K562 (cell line): ENCODE results near the gene HCFC1R1. TPM values are rescaled to one million over a fixed set of nuclear protein-coding genes. Genes with fewer than 3 reads are reported as not detected.

Experiments
- ATAC-seq: fragments of 200-7000 bp; cut with Tn5 transposase; 3 replicates; pipeline ENCODE4 v1.9.1; 2020; ENCODE audit warnings: moderate library complexity
- BruUV-seq: library from RNA; stranded (reverse); fragments of 400-500 nt; replicated peaks from 2 replicates; lab custom pipeline; 2021; lab: Mats Ljungman, UMichigan
- CTCF ChIA-PET: fragments of 300-600 bp; formaldehyde crosslinking; extraction: SDS; loops from one replicate; lab custom pipeline; 2021; ENCODE audit warnings: low intra/inter-chr PET ratio; lab: Yijun Ruan, JAX
- POLR2A ChIA-PET: fragments of 300-600, 350-650 bp; sonication (Branson Sonifier 250); formaldehyde crosslinking; extraction: SDS; loops from one replicate; lab custom pipeline; 2021; ENCODE audit warnings: antibody characterized with exemption, inconsistent platforms; lab: Yijun Ruan, JAX
- DNase-seq, 4 experiments: peaks; one replicate each; pipeline versions ENCODE4 v3.0.0 to v3.0.0-alpha.2; 2011 to 2018; ENCODE audit warnings: low spot score in 3 of 4, mixed read lengths in 3 of 4; ENCODE audit errors: extremely low read depth in 1 of 4
- FAIRE-seq: peaks from 2 replicates; lab custom pipeline; 2011; peaks lifted over from hg19 to GRCh38; lab: Jason Lieb, UNC
- H2AFZ ChIP-seq: 2 replicates; pipeline ENCODE4 v1.6.0; 2011; ENCODE audit warnings: low read depth, low read length, control low read depth, inconsistent platforms
- H3K27ac ChIP-seq: fragments of 200-600 bp; 3 replicates; pipeline ENCODE4 v1.8.0; 2011; ENCODE audit warnings: low read depth, mild to moderate bottlenecking, control low read depth, inconsistent platforms, low read length, moderate library complexity, mixed read lengths; ENCODE audit errors: extremely low read depth
- H3K27me3 ChIP-seq, 2 experiments: fragments of 300-600 bp in 1 of 2; 2 replicates in 1 of 2; 3 replicates in 1 of 2; pipeline versions ENCODE4 v1.6.0 to v1.8.0; 2011; ENCODE audit warnings: inconsistent platforms in 2 of 2, low read length in 2 of 2, mild to moderate bottlenecking in 1 of 2, mixed read lengths in 1 of 2, moderate library complexity in 1 of 2; ENCODE audit not compliant: control insufficient read depth in 2 of 2, insufficient read depth in 2 of 2
- H3K36me3 ChIP-seq: fragments of 300-600 bp; 3 replicates; pipeline ENCODE4 v1.8.0; 2011; ENCODE audit warnings: mild to moderate bottlenecking, low read length, inconsistent platforms; ENCODE audit not compliant: control insufficient read depth, insufficient read depth
- H3K4me1 ChIP-seq, 2 experiments: fragments of 200-600 bp in 1 of 2; replicated peaks in 1 of 2; 2 replicates in 1 of 2; 3 replicates in 1 of 2; pipeline versions ENCODE4 v1.5.1 to v1.8.0; 2011; ENCODE audit warnings: inconsistent platforms in 2 of 2, low read length in 2 of 2, mild to moderate bottlenecking in 1 of 2, mixed read lengths in 1 of 2, moderate library complexity in 1 of 2; ENCODE audit not compliant: control insufficient read depth in 2 of 2, insufficient read depth in 2 of 2
- H3K4me2 ChIP-seq: 2 replicates; pipeline ENCODE4 v1.6.1; 2011; ENCODE audit warnings: low read length, control low read depth, inconsistent platforms, mixed read lengths; ENCODE audit not compliant: insufficient read depth
- H3K4me3 ChIP-seq: fragments of 200-600 bp; sonication (generic), shearing (Covaris generic); 2 replicates; pipeline ENCODE4 v1.5.1; 2016; ENCODE audit warnings: control low read depth, inconsistent platforms
- H3K79me2 ChIP-seq: fragments of 200-600 bp; 3 replicates; pipeline ENCODE4 v1.8.0; 2011; ENCODE audit warnings: low read length, inconsistent platforms; ENCODE audit not compliant: control insufficient read depth, insufficient read depth
- H3K9ac ChIP-seq, 2 experiments: 2 replicates each; pipeline versions ENCODE4 v1.6.0 to v1.6.1; 2011; ENCODE audit warnings: low read depth in 2 of 2, low read length in 2 of 2, control low read depth in 1 of 2, inconsistent platforms in 1 of 2, mild to moderate bottlenecking in 1 of 2, mixed read lengths in 1 of 2; ENCODE audit not compliant: insufficient read depth in 1 of 2
- H3K9me1 ChIP-seq: one replicate; pipeline ENCODE4 v1.6.0; 2011; ENCODE audit warnings: inconsistent platforms, mild to moderate bottlenecking, low read length, moderate library complexity; ENCODE audit not compliant: control insufficient read depth, insufficient read depth
- H3K9me3 ChIP-seq: replicated peaks from 2 replicates; pipeline ENCODE4 v1.5.1; 2011; ENCODE audit warnings: low read depth, low read length, inconsistent platforms; ENCODE audit not compliant: control insufficient read depth, insufficient read depth
- H4K20me1 ChIP-seq: replicated peaks from 2 replicates; pipeline ENCODE4 v1.6.1; 2011; ENCODE audit warnings: low read length, inconsistent platforms, mixed read lengths; ENCODE audit not compliant: control insufficient read depth, insufficient read depth
- BCOR ChIP-seq: fragments of 450-650 bp; IDR thresholded peaks from 2 replicates; pipeline ENCODE4 v1.6.1; 2016
- CCNT2 ChIP-seq: IDR thresholded peaks from 2 replicates; pipeline ENCODE4 v1.6.1; 2011; ENCODE audit warnings: borderline replicate concordance, low read depth, mild to moderate bottlenecking, moderate library complexity, mixed read lengths, low read length; ENCODE audit not compliant: insufficient read length; ENCODE audit errors: extremely low read depth
- DACH1 ChIP-seq: fragments of 450-650 bp; IDR thresholded peaks from 2 replicates; pipeline ENCODE4 v1.6.1; 2018; ENCODE audit not compliant: partially characterized antibody
- E2F4 ChIP-seq: sonication (generic); formaldehyde crosslinking; IDR thresholded peaks from 2 replicates; pipeline ENCODE4 v1.8.0; 2022; ENCODE audit warnings: mild to moderate bottlenecking, low read depth, missing genetic modification reagents
- EHMT2 ChIP-seq: fragments of 450-650 bp; IDR thresholded peaks from 2 replicates; pipeline ENCODE4 v1.6.1; 2018; ENCODE audit warnings: antibody characterized with exemption
- GABPB2 ChIP-seq: fragments of 250-450 bp; sonication (Bioruptor Pico); conservative IDR thresholded peaks from 2 replicates; pipeline ENCODE4 v1.5.1; 2021; ENCODE audit warnings: mild to moderate bottlenecking
- GTF2E2 ChIP-seq: fragments of 200-800 bp; sonication (Bioruptor generic); IDR thresholded peaks from 2 replicates; pipeline ENCODE4 v1.6.1; 2016; ENCODE audit warnings: missing genetic modification characterization, missing compliant biosample characterization
- GTF3C2 ChIP-seq: IDR thresholded peaks from 3 replicates; pipeline ENCODE4 v1.6.1; 2011; ENCODE audit warnings: borderline replicate concordance, mild to moderate bottlenecking, moderate library complexity; ENCODE audit not compliant: insufficient read length; ENCODE audit errors: extremely low read depth
- HBP1 ChIP-seq: fragments of 450-650 bp; formaldehyde crosslinking; IDR thresholded peaks from 2 replicates; pipeline ENCODE4 v1.4.0; 2022; ENCODE audit warnings: missing genetic modification characterization
- MEF2A ChIP-seq: IDR thresholded peaks from 2 replicates; pipeline ENCODE4 v1.6.1; 2011; ENCODE audit warnings: low read depth, mild to moderate bottlenecking, low read length, moderate library complexity; ENCODE audit not compliant: control insufficient read depth
- PML ChIP-seq: IDR thresholded peaks from 2 replicates; pipeline ENCODE4 v1.6.1; 2012; ENCODE audit warnings: low read length, inconsistent platforms
- RB1 ChIP-seq: fragments of 450-650 bp; IDR thresholded peaks from 2 replicates; pipeline ENCODE4 v1.6.1; 2017; ENCODE audit warnings: low read depth, mild to moderate bottlenecking
- RFX5 ChIP-seq: IDR thresholded peaks from 2 replicates; pipeline ENCODE4 v1.6.1; 2011; ENCODE audit warnings: low read depth, mild to moderate bottlenecking, improper control_type of control experiment, low read length
- SMARCA5 ChIP-seq: fragments of 450-650 bp; IDR thresholded peaks from 2 replicates; pipeline ENCODE4 v1.6.1; 2016
- U2AF2 ChIP-seq: fragments of 200-400 bp; formaldehyde crosslinking; optimal IDR thresholded peaks from 2 replicates; pipeline ENCODE3; 2017; ENCODE audit warnings: low read depth, mild to moderate bottlenecking, low read length
- ZNF444 ChIP-seq: fragments of 250-450 bp; sonication (Bioruptor Pico); IDR thresholded peaks from 2 replicates; pipeline ENCODE4 v1.4.0; 2020; ENCODE audit warnings: mild to moderate bottlenecking, moderate library complexity
- WGBS: fragments of 100-300 bp; shearing (Covaris generic); methylation state at CpG from one replicate; pipeline ENCODE4 v1.1.6; 2016; ENCODE audit warnings: low coverage, mixed read lengths; ENCODE audit not compliant: insufficient coverage; ENCODE audit errors: missing lambda C conversion rate; 5-methylcytosine and 5-hydroxymethylcytosine counted together
- in situ Hi-C: fragments of 300-500 bp; cut with MboI; formaldehyde crosslinking; loops from 4 replicates; pipeline ENCODE4 v1.15.0; 2018; ENCODE audit warnings: inconsistent platforms, mixed read lengths
- intact Hi-C: fragments of 100-400 bp; cut with micrococcal nuclease; formaldehyde crosslinking; loops from 2 replicates; pipeline ENCODE4 v1.14.2; 2022
- polyA plus RNA-seq, 8 experiments: library from polyadenylated mRNA; depleted of rRNA in 4 of 8; stranded (reverse) in 5 of 8; unstranded in 3 of 8; fragments of >200 nt; fragmentation: Nextera tagmentation in 2 of 8; fragmentation: Illumina TruSeq in 1 of 8; extraction: Ambion mirVana in 2 of 8; extraction: Trizol in 1 of 8; gene quantifications; 2 replicates each; pipeline versions ENCODE4 v1.2.1 to v1.2.3, GENCODE V29; 2011 to 2014; ENCODE audit warnings: inconsistent platforms in 1 of 8, missing spikeins in 1 of 8
- total RNA-seq, 7 experiments: library from RNA; depleted of rRNA in 6 of 7; stranded (reverse); fragments of >200 nt in 6 of 7; fragmentation: Illumina TruSeq in 2 of 7; extraction: Trizol in 2 of 7; gene quantifications; 2 replicates each; pipeline versions ENCODE4 v1.2.1 to v1.2.3, GENCODE V29; 2011 to 2021; ENCODE audit warnings: low replicate concordance in 1 of 7

The HCFC1R1 gene
- total and polyA plus RNA-seq, 9 of the 15 experiments (the other 6 are each of a cell fraction or from before 2014, with no cell fraction given): 2.2 to 29.0 (median 11.2) TPM

- no peaks in the 10 kb centered on the region for H3K9me1 ChIP-seq
- H3K9ac ChIP-seq: peak overlapping the region; percentile 40 to 89; a peak in 3 of 4 replicates
- 0 out of 2 replicates have a peak, but pooled peaks cover 3% of the 10 kb centered on the region for H4K20me1 ChIP-seq
- H3K79me2 ChIP-seq: peaks cover 8% of the 10 kb centered on the region; the same call in 2 of the 3 replicates
- H3K9me3 ChIP-seq: no peaks in the 10 kb centered on the region
- peaks cover 15 to 67% of the 10 kb centered on the region in 2 experiments for H3K4me1 ChIP-seq
- intact Hi-C loops (loop anchor here (1.0 to 10.0 kb wide), 2 partner anchors 26 to 64 kb away; partner anchors contain the start of genes KREMEN2 and PAQR4), in situ Hi-C loops (no loop called here)
- H2AFZ ChIP-seq: peak overlapping the region; percentile 71; the same call in 1 of the 2 replicates
- H3K27ac ChIP-seq: no peak overlapping the region
- no TSS peak for BruUV-seq
- peak overlapping the region; percentile 67 for H3K4me2 ChIP-seq
- ChIA-PET CTCF (interaction anchor here (0.7 kb wide), 1 partner anchor 25 kb away, joined by 3 read pairs; no protein-coding TSS in a partner anchor), POLR2A (interaction anchor here (0.6 to 1.8 kb wide), 8 partner anchors 21 to 121 kb away, joined by 3 to 6 read pairs (median 3); no protein-coding TSS in a partner anchor)
- no peak for ATAC-seq
- 31% methylated on average over 15 of the region's 15 CpGs for WGBS
- H3K4me3 ChIP-seq: no peak overlapping the region; the same call in 1 of the 2 replicates
- DNase-seq: peak in 1 of 4 experiments; percentile 18
- H3K27me3 ChIP-seq: peaks cover 17 to 45% of the 10 kb centered on the region in 2 experiments; a peak in 4 of 5 replicates
- H3K36me3 ChIP-seq: peaks cover 24% of the 10 kb centered on the region; the same call in 2 of the 3 replicates
- no peak for FAIRE-seq
- TF ChIP-seq GTF3C2 (peak; percentile 25), ZNF444 (no peak), EHMT2 (no peak), GABPB2 (CRISPR knock-in tag) (no peak), DACH1 (no peak), HBP1 (CRISPR knock-in tag) (no peak), U2AF2 (no peak), RB1 (no peak), GTF2E2 (tag) (no peak), MEF2A (no peak), E2F4 (no peak), BCOR (peak; percentile 96), SMARCA5 (peak; percentile 73; the same call in 1 of the 2 replicates), PML (no peak), CCNT2 (no peak), RFX5 (no peak)
Observed at GRCh38 chr16:3028716-3029319, 5.1 kb upstream of the HCFC1R1 start.
